Trophoblast cell (in vitro differentiated cells and primary cell): Measurements from ENCODE around the gene TTC39A.

Experiments used
- DNase-seq, 2 donors: peaks; one replicate each; pipeline ENCODE4 v3.0.0-alpha.2; 2016
- H2AFZ ChIP-seq: 2 replicates; pipeline ENCODE4 v1.6.1; 2013; ENCODE audit warnings: low read length, moderate library complexity, mild to moderate bottlenecking; ENCODE audit not compliant: insufficient read depth, poor library complexity
- H2AK5ac ChIP-seq: 2 replicates; pipeline ENCODE4 v1.6.1; 2013; ENCODE audit warnings: mild to moderate bottlenecking, low read length
- H2BK120ac ChIP-seq: 2 replicates; pipeline ENCODE4 v1.6.1; 2013; ENCODE audit warnings: low read length, mild to moderate bottlenecking, moderate library complexity; ENCODE audit not compliant: insufficient read depth, poor library complexity
- H2BK12ac ChIP-seq: 2 replicates; pipeline ENCODE4 v1.6.1; 2013; ENCODE audit warnings: mild to moderate bottlenecking, low read length, moderate library complexity
- H2BK5ac ChIP-seq: 2 replicates; pipeline ENCODE4 v1.6.1; 2013; ENCODE audit warnings: low read length, low read depth, moderate library complexity, mild to moderate bottlenecking; ENCODE audit not compliant: poor library complexity
- H3K14ac ChIP-seq: 2 replicates; pipeline ENCODE4 v1.6.1; 2013; ENCODE audit warnings: mild to moderate bottlenecking, low read length
- H3K18ac ChIP-seq: 2 replicates; pipeline ENCODE4 v1.6.1; 2013; ENCODE audit warnings: mild to moderate bottlenecking, low read length
- H3K23ac ChIP-seq: 2 replicates; pipeline ENCODE4 v1.6.1; 2013; ENCODE audit warnings: low read length
- H3K27ac ChIP-seq: 2 replicates; pipeline ENCODE4 v1.5.1; 2013; ENCODE audit warnings: low read depth, mild to moderate bottlenecking, inconsistent platforms, low read length, moderate library complexity
- H3K27me3 ChIP-seq: 2 replicates; pipeline ENCODE4 v1.6.1; 2013; ENCODE audit warnings: inconsistent platforms, mild to moderate bottlenecking, low read length, moderate library complexity; ENCODE audit not compliant: insufficient read depth
- H3K36me3 ChIP-seq, 2 experiments: 1 replicate in 1 of 2; 2 replicates in 1 of 2; pipeline ENCODE4 v1.6.1; 2013; ENCODE audit warnings: low read length in 2 of 2, mild to moderate bottlenecking in 2 of 2, moderate library complexity in 1 of 2; ENCODE audit not compliant: insufficient read depth in 2 of 2, control insufficient read depth in 1 of 2
- H3K4ac ChIP-seq: 2 replicates; pipeline ENCODE4 v1.6.1; 2013; ENCODE audit warnings: low read depth, mild to moderate bottlenecking, low read length, moderate library complexity
- H3K4me1 ChIP-seq, 2 experiments: 1 replicate in 1 of 2; 2 replicates in 1 of 2; pipeline ENCODE4 v1.6.1; 2013; ENCODE audit warnings: low read length in 2 of 2, mild to moderate bottlenecking in 2 of 2, moderate library complexity in 1 of 2; ENCODE audit not compliant: insufficient read depth in 2 of 2, control insufficient read depth in 1 of 2
- H3K4me2 ChIP-seq: 2 replicates; pipeline ENCODE4 v1.6.1; 2013; ENCODE audit warnings: inconsistent platforms, mild to moderate bottlenecking, low read length, moderate library complexity
- H3K4me3 ChIP-seq: 2 replicates; pipeline ENCODE4 v1.5.1; 2013; ENCODE audit warnings: mild to moderate bottlenecking, low read depth, low read length, inconsistent platforms
- H3K79me1 ChIP-seq: one replicate; pipeline ENCODE4 v1.6.1; 2013; ENCODE audit warnings: low read length
- H3K79me2 ChIP-seq: 2 replicates; pipeline ENCODE4 v1.6.1; 2013; ENCODE audit warnings: low read length, mild to moderate bottlenecking; ENCODE audit not compliant: control insufficient read depth, insufficient read depth, poor library complexity
- H3K9ac ChIP-seq: 2 replicates; pipeline ENCODE4 v1.6.1; 2013; ENCODE audit warnings: mild to moderate bottlenecking, low read length
- H3K9me3 ChIP-seq: 2 replicates; pipeline ENCODE4 v1.6.1; 2013; ENCODE audit warnings: low read depth, mild to moderate bottlenecking, control low read depth, inconsistent platforms, low read length; ENCODE audit not compliant: insufficient read depth
- H4K12ac ChIP-seq: 2 replicates; pipeline ENCODE4 v1.6.1; 2013; ENCODE audit warnings: low read depth, mild to moderate bottlenecking, low read length, moderate library complexity
- H4K8ac ChIP-seq: 2 replicates; pipeline ENCODE4 v1.6.1; 2013; ENCODE audit warnings: low read depth, mild to moderate bottlenecking, low read length, moderate library complexity
- H4K91ac ChIP-seq: one replicate; pipeline ENCODE4 v1.6.1; 2013; ENCODE audit warnings: low read depth, mild to moderate bottlenecking, low read length, moderate library complexity
- WGBS: extraction: QIAGEN DNeasy Blood & Tissue Kit; methylation state at CpG from one replicate; pipeline ENCODE4 v1.1.7; 2013; ENCODE audit warnings: missing lambda C conversion rate; ENCODE audit not compliant: insufficient read length, insufficient coverage; ENCODE audit errors: extremely low coverage; 5-methylcytosine and 5-hydroxymethylcytosine counted together

Gene TTC39A

GRCh38 chr1:51301152-51301843, 29.1 kb downstream of the TTC39A start:
- no peak overlapping the region for H3K14ac ChIP-seq
- H3K27me3 ChIP-seq, result no peaks in the 10 kb centered on the region
- no peak overlapping the region for H3K18ac ChIP-seq
- no peak overlapping the region for H3K27ac ChIP-seq
- H3K36me3 ChIP-seq, result no peaks in the 10 kb centered on the region
- H2AFZ ChIP-seq, result no peak overlapping the region
- H4K91ac ChIP-seq, result no peak overlapping the region
- H2BK12ac ChIP-seq, result no peak overlapping the region
- no peaks in the 10 kb centered on the region for H3K79me2 ChIP-seq
- no peak overlapping the region for H4K8ac ChIP-seq
- H4K12ac ChIP-seq, result no peak overlapping the region
- peaks cover 10% of the 10 kb centered on the region for H3K9me3 ChIP-seq
- H3K4ac ChIP-seq, result no peak overlapping the region
- WGBS, result no CpG with 5 or more reads among the region's 10 CpGs
- DNase-seq, result no peak
- H3K79me1 ChIP-seq, result no peaks in the 10 kb centered on the region
- H3K4me3 ChIP-seq, result no peak overlapping the region
- H2BK120ac ChIP-seq, result no peak overlapping the region
- H3K4me1 ChIP-seq, result peaks cover 3 to 4% of the 10 kb centered on the region in 2 experiments
- no peak overlapping the region for H2BK5ac ChIP-seq
- no peak overlapping the region for H3K4me2 ChIP-seq
- no peak overlapping the region for H3K23ac ChIP-seq
- H2AK5ac ChIP-seq, result no peak overlapping the region
- no peak overlapping the region for H3K9ac ChIP-seq

- H3K9me3 ChIP-seq, result peaks cover 10% of the 10 kb centered on the region
Measured at GRCh38 chr1:51299981-51300670, 30.2 kb downstream of the TTC39A start.

GRCh38 chr1:51299185-51299885, 31.0 kb downstream of the TTC39A start:
- no peak overlapping the region for H3K9ac ChIP-seq
- no peak overlapping the region for H2BK5ac ChIP-seq
- no CpG with 5 or more reads among the region's 11 CpGs for WGBS
- no peak overlapping the region for H3K23ac ChIP-seq
- no peak overlapping the region for H4K12ac ChIP-seq
- H4K91ac ChIP-seq, result no peak overlapping the region
- H2AFZ ChIP-seq, result no peak overlapping the region
- DNase-seq, result no peak
- H4K8ac ChIP-seq, result no peak overlapping the region
- no peak overlapping the region for H3K14ac ChIP-seq
- no peak overlapping the region for H2BK12ac ChIP-seq
- H3K4me2 ChIP-seq, result no peak overlapping the region
- no peak overlapping the region for H2AK5ac ChIP-seq
- no peak overlapping the region for H3K18ac ChIP-seq
- H2BK120ac ChIP-seq, result no peak overlapping the region
- no peak overlapping the region for H3K4ac ChIP-seq
- H3K27me3 ChIP-seq, result no peaks in the 10 kb centered on the region
- peaks cover 10% of the 10 kb centered on the region for H3K9me3 ChIP-seq
- H3K36me3 ChIP-seq, result no peaks in the 10 kb centered on the region
- H3K79me2 ChIP-seq, result no peaks in the 10 kb centered on the region
- H3K4me1 ChIP-seq, result peaks cover 3 to 7% of the 10 kb centered on the region in 2 experiments
- no peaks in the 10 kb centered on the region for H3K79me1 ChIP-seq
- H3K4me3 ChIP-seq, result no peak overlapping the region
- H3K27ac ChIP-seq, result no peak overlapping the region

More at GRCh38 chr1:51299981-51300670, 30.2 kb downstream of the TTC39A start:
- Histone ChIP-seq H2BK120ac (no peak overlapping the region), H2AFZ (no peak overlapping the region), H3K4me1 (peaks cover 3 to 7% of the 10 kb centered on the region in 2 experiments), H3K23ac (no peak overlapping the region), H3K9ac (no peak overlapping the region), H3K27ac (no peak overlapping the region), H3K79me1 (no peaks in the 10 kb centered on the region), H3K4me3 (no peak overlapping the region), H3K4me2 (no peak overlapping the region), H2BK5ac (no peak overlapping the region), H2BK12ac (no peak overlapping the region), H4K12ac (no peak overlapping the region), H3K27me3 (no peaks in the 10 kb centered on the region), H3K18ac (no peak overlapping the region), H3K14ac (no peak overlapping the region), H4K91ac (no peak overlapping the region), H2AK5ac (no peak overlapping the region), H3K4ac (no peak overlapping the region), H3K79me2 (no peaks in the 10 kb centered on the region), H4K8ac (no peak overlapping the region), H3K36me3 (no peaks in the 10 kb centered on the region)
- DNase-seq, result no peak
- no CpG with 5 or more reads among the region's 6 CpGs for WGBS

- no CpG with 5 or more reads among the region's 4 CpGs for WGBS
Measured at GRCh38 chr1:51298322-51298705, 32.0 kb downstream of the TTC39A start.

More at GRCh38 chr1:51298322-51298705, 32.0 kb downstream of the TTC39A start:
- Histone ChIP-seq H3K27ac (no peak overlapping the region), H3K27me3 (no peaks in the 10 kb centered on the region), H3K9ac (no peak overlapping the region), H3K14ac (no peak overlapping the region), H3K79me1 (no peaks in the 10 kb centered on the region), H2AK5ac (no peak overlapping the region), H3K18ac (no peak overlapping the region), H2AFZ (no peak overlapping the region), H4K91ac (no peak overlapping the region), H3K79me2 (no peaks in the 10 kb centered on the region), H3K36me3 (no peaks in the 10 kb centered on the region), H4K8ac (no peak overlapping the region), H3K9me3 (peaks cover 10% of the 10 kb centered on the region), H3K23ac (no peak overlapping the region), H3K4me1 (peaks cover 3 to 7% of the 10 kb centered on the region in 2 experiments), H3K4ac (no peak overlapping the region), H2BK12ac (no peak overlapping the region), H3K4me2 (no peak overlapping the region), H2BK120ac (no peak overlapping the region), H2BK5ac (no peak overlapping the region), H3K4me3 (no peak overlapping the region), H4K12ac (no peak overlapping the region)
- DNase-seq, result no peak
